ENCODE data around the gene NANS. TPM values are rescaled to one million over a fixed set of nuclear protein-coding genes. Genes with fewer than 3 reads are reported as not detected.

Gene NANS
- total RNA-seq, 2 donors from 2014 or later = 223 to 254 TPM

- Histone ChIP-seq H3K27me3 (no peaks in the 10 kb centered on the region), H3K27ac (peak overlapping the region; percentile 64), H3K4me3 (no peak overlapping the region), H3K36me3 (peaks cover 15% of the 10 kb centered on the region), H3K4me1 (peaks cover 6% of the 10 kb centered on the region), H3K9ac (ENCODE audit: low read depth in 2 of 2, low read length in 2 of 2) (no peak overlapping the region), H3K9me3 (no peaks in the 10 kb centered on the region)
- TF ChIP-seq CTCF (IDR thresholded peaks at IDR 0.05) = no peak
- intact Hi-C loops (cut with DNase I) = no loop called here
- no peak for DNase-seq
Measured at GRCh38 chr9:98083566-98084183, 27.1 kb downstream of the NANS start.

GRCh38 chr9:98084396-98084795 lies 27.9 kb downstream of the NANS start:
- peaks cover 6% of the 10 kb centered on the region for H3K4me1 ChIP-seq
- H3K4me3 ChIP-seq = no peak overlapping the region
- H3K27ac ChIP-seq = no peak overlapping the region
- no peaks in the 10 kb centered on the region for H3K27me3 ChIP-seq
- no peak for DNase-seq
- TF ChIP-seq CTCF (IDR thresholded peaks at IDR 0.05) = no peak
- H3K36me3 ChIP-seq = peaks cover 15% of the 10 kb centered on the region
- intact Hi-C loops (cut with DNase I) = no loop called here
- no peaks in the 10 kb centered on the region for H3K9me3 ChIP-seq
- H3K9ac ChIP-seq (ENCODE audit: low read depth in 2 of 2, low read length in 2 of 2) = no peak overlapping the region

GRCh38 chr9:98085058-98085457 lies 28.5 kb downstream of the NANS start:
- intact Hi-C loops (cut with DNase I) = no loop called here
- Histone ChIP-seq H3K9ac (ENCODE audit: low read depth in 2 of 2, low read length in 2 of 2) (no peak overlapping the region), H3K27ac (no peak overlapping the region), H3K36me3 (peaks cover 12% of the 10 kb centered on the region), H3K4me3 (no peak overlapping the region), H3K4me1 (peaks cover 6% of the 10 kb centered on the region), H3K9me3 (no peaks in the 10 kb centered on the region), H3K27me3 (no peaks in the 10 kb centered on the region)
- no peak for TF ChIP-seq CTCF (IDR thresholded peaks at IDR 0.05)
- DNase-seq = no peak

- H3K27me3 ChIP-seq = no peaks in the 10 kb centered on the region
- no peak for TF ChIP-seq CTCF (IDR thresholded peaks at IDR 0.05)
- intact Hi-C loops (cut with DNase I) = no loop called here
- H3K9me3 ChIP-seq = no peaks in the 10 kb centered on the region
- H3K4me1 ChIP-seq = peaks cover 4% of the 10 kb centered on the region
- peaks cover 5% of the 10 kb centered on the region for H3K36me3 ChIP-seq
- H3K9ac ChIP-seq (ENCODE audit: low read depth in 2 of 2, low read length in 2 of 2) = no peak overlapping the region
- no peak overlapping the region for H3K27ac ChIP-seq
- no peak for DNase-seq
- no peak overlapping the region for H3K4me3 ChIP-seq
Measured at GRCh38 chr9:98085944-98086343, 29.4 kb downstream of the NANS start.

GRCh38 chr9:98086461-98086860 lies 29.9 kb downstream of the NANS start:
- Histone ChIP-seq H3K4me1 (no peaks in the 10 kb centered on the region), H3K9ac (ENCODE audit: low read depth in 2 of 2, low read length in 2 of 2) (no peak overlapping the region), H3K36me3 (no peaks in the 10 kb centered on the region), H3K4me3 (no peak overlapping the region), H3K9me3 (no peaks in the 10 kb centered on the region), H3K27ac (no peak overlapping the region), H3K27me3 (no peaks in the 10 kb centered on the region)
- DNase-seq = no peak
- intact Hi-C loops (cut with DNase I) = no loop called here
- TF ChIP-seq CTCF (IDR thresholded peaks at IDR 0.05) = no peak

All from colonic mucosa (tissue), 4 donors.